Glomerular endothelial cell (primary cell): Measurements from ENCODE around the gene ITSN2. TPM values are rescaled to one million over a fixed set of nuclear protein-coding genes. Genes with fewer than 3 reads are reported as not detected.

Source experiments
- total RNA-seq: library from RNA; depleted of rRNA; stranded (reverse); fragments of >200 nt; gene quantifications from 2 replicates; pipeline ENCODE4 v1.2.3, GENCODE V29; 2015

Gene ITSN2
- total RNA-seq, 1 donor from 2014 or later, result 36.7 TPM

Other genes with a start within 250 kb of the ITSN2 start
- gene PFN4, start 237.2 kb downstream of the ITSN2 start, total RNA-seq, result 2.7 TPM in 1 of 2 replicates, not detected in the other
- 5.3 and 48.4 TPM in 2 replicates for gene FAM228B, start 237.1 kb downstream of the ITSN2 start, total RNA-seq
- not detected in 2 replicates for gene FAM228A, start 185.5 kb downstream of the ITSN2 start, total RNA-seq
- gene NCOA1, start 130.7 kb upstream of the ITSN2 start, total RNA-seq, result 10.7 and 12.0 TPM in 2 replicates